Gastrocnemius medialis (tissue), 4 donors: ENCODE measurements around the gene ATP6V0E1. TPM values are rescaled to one million over a fixed set of nuclear protein-coding genes. Genes with fewer than 3 reads are reported as not detected.

Experiments
- ATAC-seq, 2 donors: fragments of 150-250 bp; one replicate each; pipeline ENCODE4 v1.9.1; 2016
- DNase-seq, 2 donors: peaks; one replicate each; pipeline ENCODE4 v3.0.0-alpha.2; 2019
- H3K27ac ChIP-seq, 4 donors: fragments of 200-600 bp; sonication (generic); 1 replicate in 1 of 4; 2 replicates in 3 of 4; pipeline ENCODE4 v1.5.1; 2016 to 2018; ENCODE audit warnings: mild to moderate bottlenecking in 2 of 4, moderate library complexity in 1 of 4
- H3K27me3 ChIP-seq, 3 donors: fragments of 200-600 bp; sonication (generic) in 2 of 3; 1 replicate in 1 of 3; 2 replicates in 2 of 3; pipeline versions ENCODE4 v1.5.1 to v1.6.0; 2016 to 2019; ENCODE audit warnings: mild to moderate bottlenecking in 1 of 3, moderate library complexity in 1 of 3
- H3K36me3 ChIP-seq, 2 donors: fragments of 200-600 bp; sonication (generic) in 1 of 2; one replicate each; pipeline ENCODE4 v1.5.1; 2017 to 2018
- H3K4me1 ChIP-seq, 2 donors: fragments of 200-600 bp; sonication (generic) in 1 of 2; one replicate each; pipeline ENCODE4 v1.5.1; 2016 to 2017; ENCODE audit warnings: mild to moderate bottlenecking in 2 of 2
- H3K4me3 ChIP-seq, 4 donors: fragments of 200-600 bp; sonication (generic) in 3 of 4; 1 replicate in 1 of 4; 2 replicates in 3 of 4; pipeline ENCODE4 v1.5.1; 2016 to 2019; ENCODE audit warnings: mild to moderate bottlenecking in 2 of 4
- H3K9me3 ChIP-seq, 3 donors: fragments of 200-600 bp; sonication (generic) in 2 of 3; 1 replicate in 1 of 3; 2 replicates in 2 of 3; pipeline ENCODE4 v1.5.1; 2016 to 2019
- CTCF ChIP-seq, 5 experiments: fragments of 450-650 bp in 3 of 5; fragments of 200-600 bp in 2 of 5; sonication (generic) in 2 of 5; IDR thresholded peaks in 4 of 5; conservative IDR thresholded peaks in 1 of 5; 1 replicate in 4 of 5; 2 replicates in 1 of 5; pipeline ENCODE4 v1.5.1; 2016 to 2019; ENCODE audit warnings: antibody characterized with exemption in 5 of 5, mild to moderate bottlenecking in 3 of 5, moderate library complexity in 3 of 5
- POLR2A ChIP-seq, 2 donors: fragments of 450-650 bp; IDR thresholded peaks; one replicate each; pipeline ENCODE4 v1.6.1; 2017; ENCODE audit warnings: antibody characterized with exemption in 2 of 2, mild to moderate bottlenecking in 2 of 2, moderate library complexity in 2 of 2
- in situ Hi-C, 4 donors: fragments of 200-750 bp; cut with MboI; loops; one replicate each; pipeline versions ENCODE4 v1.15.0 to v1.8.0; 2017; ENCODE audit warnings: low sequenced_read_pairs in 4 of 4
- intact Hi-C: fragments of 100-400 bp; cut with DNase I; formaldehyde crosslinking; loops from one replicate; pipeline ENCODE4 v1.15.1; 2023; ENCODE audit warnings: low total_unique reads
- total RNA-seq, 4 donors: library from RNA; depleted of rRNA; stranded (reverse); fragments of >200 nt; gene quantifications; one replicate each; pipeline versions ENCODE4 v1.1.0 to v1.2.3, GENCODE V29; 2016

Gene ATP6V0E1
- total RNA-seq, 4 donors from 2014 or later: 101 to 183 (median 164) TPM

- H3K4me1 ChIP-seq: peaks cover 7 to 10% of the 10 kb centered on the region in 2 donors
- peaks cover 0 to 18% of the 10 kb centered on the region in 2 donors for H3K36me3 ChIP-seq
- ATAC-seq (no peak), DNase-seq (no peak)
- no peak overlapping the region for H3K4me3 ChIP-seq
- no peaks in the 10 kb centered on the region for H3K27me3 ChIP-seq
- no peak for TF ChIP-seq CTCF (IDR thresholded peaks at IDR 0.05 in 4 of 5, conservative IDR thresholded peaks at IDR 0.05 in 1 of 5)
- TF ChIP-seq POLR2A (IDR thresholded peaks at IDR 0.05): no peak
- no peaks in the 10 kb centered on the region for H3K9me3 ChIP-seq
- in situ Hi-C loops: no loop called here
- H3K27ac ChIP-seq: no peak overlapping the region
- intact Hi-C loops: no loop called here
These were observed 50.4 kb downstream of the ATP6V0E1 start for GRCh38 chr5:173033923-173034322.

- no peak for DNase-seq
- Histone ChIP-seq H3K4me1 (no peaks in the 10 kb centered on the region), H3K36me3 (peaks cover 0 to 18% of the 10 kb centered on the region in 2 donors), H3K9me3 (no peaks in the 10 kb centered on the region), H3K4me3 (no peak overlapping the region), H3K27ac (peak overlapping the region in 3 of 4 donors; percentile 20 to 49 (median 47)), H3K27me3 (no peaks in the 10 kb centered on the region)
- in situ Hi-C loops (no loop called here), intact Hi-C loops (no loop called here)
- TF ChIP-seq POLR2A (IDR thresholded peaks at IDR 0.05): no peak
- TF ChIP-seq CTCF (IDR thresholded peaks at IDR 0.05 in 4 of 5, conservative IDR thresholded peaks at IDR 0.05 in 1 of 5): no peak
- no peak for ATAC-seq
These were observed 52.5 kb downstream of the ATP6V0E1 start for GRCh38 chr5:173035904-173036707.

- Histone ChIP-seq H3K27me3 (no peaks in the 10 kb centered on the region), H3K4me1 (no peaks in the 10 kb centered on the region), H3K27ac (no peak overlapping the region), H3K9me3 (no peaks in the 10 kb centered on the region), H3K4me3 (no peak overlapping the region), H3K36me3 (peaks cover 0 to 15% of the 10 kb centered on the region in 2 donors)
- in situ Hi-C loops: no loop called here
- TF ChIP-seq CTCF (IDR thresholded peaks at IDR 0.05 in 4 of 5, conservative IDR thresholded peaks at IDR 0.05 in 1 of 5): no peak
- TF ChIP-seq POLR2A (IDR thresholded peaks at IDR 0.05): no peak
- DNase-seq (no peak), ATAC-seq (no peak)
- intact Hi-C loops: no loop called here
These were observed 55.6 kb downstream of the ATP6V0E1 start for GRCh38 chr5:173039188-173039587.

GRCh38 chr5:173039964-173040363, 56.4 kb downstream of the ATP6V0E1 start:
- ATAC-seq: no peak

More at GRCh38 chr5:173039964-173040363, 56.4 kb downstream of the ATP6V0E1 start:
- H3K27ac ChIP-seq: no peak overlapping the region
- H3K36me3 ChIP-seq: peaks cover 0 to 7% of the 10 kb centered on the region in 2 donors
- H3K4me1 ChIP-seq: no peaks in the 10 kb centered on the region
- no peaks in the 10 kb centered on the region for H3K27me3 ChIP-seq
- no peak for TF ChIP-seq POLR2A (IDR thresholded peaks at IDR 0.05)
- TF ChIP-seq CTCF (IDR thresholded peaks at IDR 0.05 in 4 of 5, conservative IDR thresholded peaks at IDR 0.05 in 1 of 5): no peak
- intact Hi-C loops (no loop called here), in situ Hi-C loops (no loop called here)
- H3K4me3 ChIP-seq: no peak overlapping the region
- no peak for DNase-seq
- H3K9me3 ChIP-seq: no peaks in the 10 kb centered on the region
